Suprapubic skin (tissue), 3 donors: ENCODE results near the gene NRF1.

Experiments
- EP300 ChIP-seq: sonication (generic); formaldehyde crosslinking; IDR thresholded peaks from one replicate; pipeline ENCODE4 v1.6.1; 2017; ENCODE audit warnings: antibody characterized with exemption
- TF ChIP-seq, protein P1 (sequence below), 2 donors: fragments of 200-600 bp in 1 of 2; fragments of 450-650 bp in 1 of 2; sonication (generic) in 1 of 2; IDR thresholded peaks; one replicate each; pipeline ENCODE4 v1.5.1; 2016 to 2019; ENCODE audit warnings: antibody characterized with exemption in 2 of 2, mild to moderate bottlenecking in 1 of 2, moderate library complexity in 1 of 2

GRCh38 chr7:129796186-129796775 lies 184.8 kb downstream of the NRF1 start:
- no peak for TF ChIP-seq EP300
- TF ChIP-seq, protein P1, sequence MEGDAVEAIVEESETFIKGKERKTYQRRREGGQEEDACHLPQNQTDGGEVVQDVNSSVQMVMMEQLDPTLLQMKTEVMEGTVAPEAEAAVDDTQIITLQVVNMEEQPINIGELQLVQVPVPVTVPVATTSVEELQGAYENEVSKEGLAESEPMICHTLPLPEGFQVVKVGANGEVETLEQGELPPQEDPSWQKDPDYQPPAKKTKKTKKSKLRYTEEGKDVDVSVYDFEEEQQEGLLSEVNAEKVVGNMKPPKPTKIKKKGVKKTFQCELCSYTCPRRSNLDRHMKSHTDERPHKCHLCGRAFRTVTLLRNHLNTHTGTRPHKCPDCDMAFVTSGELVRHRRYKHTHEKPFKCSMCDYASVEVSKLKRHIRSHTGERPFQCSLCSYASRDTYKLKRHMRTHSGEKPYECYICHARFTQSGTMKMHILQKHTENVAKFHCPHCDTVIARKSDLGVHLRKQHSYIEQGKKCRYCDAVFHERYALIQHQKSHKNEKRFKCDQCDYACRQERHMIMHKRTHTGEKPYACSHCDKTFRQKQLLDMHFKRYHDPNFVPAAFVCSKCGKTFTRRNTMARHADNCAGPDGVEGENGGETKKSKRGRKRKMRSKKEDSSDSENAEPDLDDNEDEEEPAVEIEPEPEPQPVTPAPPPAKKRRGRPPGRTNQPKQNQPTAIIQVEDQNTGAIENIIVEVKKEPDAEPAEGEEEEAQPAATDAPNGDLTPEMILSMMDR (IDR thresholded peaks at IDR 0.05): no peak
